GM12878 (cell line): ENCODE data around the gene NPTX1.

Experiments used
- BACH1 ChIP-seq: fragments of 450-650 bp; IDR thresholded peaks from 2 replicates; pipeline ENCODE4 v1.6.1; 2017; ENCODE audit warnings: mild to moderate bottlenecking, borderline replicate concordance
- CHD2 ChIP-seq: IDR thresholded peaks from 2 replicates; pipeline ENCODE4 v1.6.1; 2011; ENCODE audit warnings: low read depth, low read length, improper control_type of control experiment, borderline replicate concordance
- CHD4 ChIP-seq: fragments of 200-600 bp; sonication (generic); IDR thresholded peaks from 2 replicates; pipeline ENCODE4 v1.6.1; 2016; ENCODE audit warnings: mild to moderate bottlenecking
- POLR2A ChIP-seq: IDR thresholded peaks from 2 replicates; pipeline ENCODE4 v1.6.1; 2011; ENCODE audit warnings: low read depth, mild to moderate bottlenecking, low read length
- PRDM15 ChIP-seq: fragments of 450-650 bp; formaldehyde crosslinking; IDR thresholded peaks from 2 replicates; pipeline ENCODE4 v1.4.0; 2020; ENCODE audit warnings: mild to moderate bottlenecking, moderate library complexity
- RCOR1 ChIP-seq: conservative IDR thresholded peaks from 2 replicates; pipeline ENCODE4 v1.6.1; 2012; ENCODE audit warnings: low read depth, low read length, improper control_type of control experiment

DNA sequence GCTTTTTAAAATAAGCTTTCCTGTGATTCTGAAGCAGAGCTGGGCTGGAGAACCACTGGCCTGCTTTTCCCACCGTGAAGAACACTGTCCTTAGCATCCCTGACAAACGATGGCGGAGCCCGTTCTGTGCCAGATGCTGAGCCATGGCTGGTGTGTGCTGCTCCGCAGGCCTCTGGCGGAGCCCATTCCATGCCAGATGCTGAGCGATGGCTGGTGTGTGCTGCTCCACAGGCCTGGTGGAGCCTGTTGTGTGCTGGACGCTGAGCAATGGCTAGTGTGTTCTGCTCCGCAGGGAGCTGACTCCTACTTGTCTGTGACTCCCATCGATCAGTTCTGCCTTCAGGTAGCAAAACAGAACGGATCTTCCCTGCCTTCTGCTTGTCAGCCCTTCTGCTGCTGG lies 57.2 kb downstream of the NPTX1 start:
- TF ChIP-seq CHD4 (no peak), CHD2 (no peak), RCOR1 (no peak), POLR2A (no peak), PRDM15 (CRISPR knock-in tag) (no peak), BACH1 (no peak)
